ENCODE data around the gene YTHDF1. TPM values are rescaled to one million over a fixed set of nuclear protein-coding genes. Genes with fewer than 3 reads are reported as not detected.
"Not testable (repeated sequence)": the region's sequence is repeated elsewhere in the genome, so short reads cannot be mapped to it uniquely, and the experiment has no call there.

Gene YTHDF1
- total RNA-seq, 1 donor from 2014 or later: 27.1 TPM

DNA sequence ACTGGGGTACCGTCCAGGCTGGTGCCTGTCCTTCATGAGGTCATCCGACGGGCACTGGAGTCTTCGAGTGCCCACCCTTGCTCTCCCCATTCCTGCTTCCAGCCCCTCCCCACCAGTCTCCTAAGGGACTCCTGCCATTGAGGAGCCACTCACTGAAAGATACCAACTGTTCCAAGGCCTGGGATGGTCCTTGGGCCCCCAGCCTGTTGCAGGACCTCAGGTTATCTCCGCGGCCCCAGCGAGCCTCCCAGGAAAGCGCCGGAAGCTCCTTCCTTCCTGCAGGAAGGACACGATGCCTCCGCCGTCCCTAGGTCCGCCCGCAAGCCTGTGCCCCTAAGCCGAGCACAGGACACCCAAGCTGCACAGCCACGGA is 37.1 kb upstream of the YTHDF1 start:
- no peak for FAIRE-seq
- no peak overlapping the region for H3K4me3 ChIP-seq (ENCODE audit: low read depth, low read length)
- H3K36me3 ChIP-seq (ENCODE audit: control insufficient read depth, insufficient read depth, low read length): no peaks in the 10 kb centered on the region
- H3K27me3 ChIP-seq (ENCODE audit: control insufficient read depth, insufficient read depth, low read length): peaks cover 18% of the 10 kb centered on the region
- TF ChIP-seq, protein P1, sequence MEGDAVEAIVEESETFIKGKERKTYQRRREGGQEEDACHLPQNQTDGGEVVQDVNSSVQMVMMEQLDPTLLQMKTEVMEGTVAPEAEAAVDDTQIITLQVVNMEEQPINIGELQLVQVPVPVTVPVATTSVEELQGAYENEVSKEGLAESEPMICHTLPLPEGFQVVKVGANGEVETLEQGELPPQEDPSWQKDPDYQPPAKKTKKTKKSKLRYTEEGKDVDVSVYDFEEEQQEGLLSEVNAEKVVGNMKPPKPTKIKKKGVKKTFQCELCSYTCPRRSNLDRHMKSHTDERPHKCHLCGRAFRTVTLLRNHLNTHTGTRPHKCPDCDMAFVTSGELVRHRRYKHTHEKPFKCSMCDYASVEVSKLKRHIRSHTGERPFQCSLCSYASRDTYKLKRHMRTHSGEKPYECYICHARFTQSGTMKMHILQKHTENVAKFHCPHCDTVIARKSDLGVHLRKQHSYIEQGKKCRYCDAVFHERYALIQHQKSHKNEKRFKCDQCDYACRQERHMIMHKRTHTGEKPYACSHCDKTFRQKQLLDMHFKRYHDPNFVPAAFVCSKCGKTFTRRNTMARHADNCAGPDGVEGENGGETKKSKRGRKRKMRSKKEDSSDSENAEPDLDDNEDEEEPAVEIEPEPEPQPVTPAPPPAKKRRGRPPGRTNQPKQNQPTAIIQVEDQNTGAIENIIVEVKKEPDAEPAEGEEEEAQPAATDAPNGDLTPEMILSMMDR (IDR thresholded peaks at IDR 0.05; ENCODE audit: insufficient read depth, low read length, severe bottlenecking): no peak
- DNase-seq (ENCODE audit: low read depth): no peak

GRCh38 chr20:63252284-63252711 is 36.4 kb upstream of the YTHDF1 start:
- Histone ChIP-seq H3K27me3 (ENCODE audit: control insufficient read depth, insufficient read depth, low read length) (peaks cover 18% of the 10 kb centered on the region), H3K36me3 (ENCODE audit: control insufficient read depth, insufficient read depth, low read length) (no peaks in the 10 kb centered on the region), H3K4me3 (ENCODE audit: low read depth, low read length) (no peak overlapping the region)
- TF ChIP-seq, protein P1 (IDR thresholded peaks at IDR 0.05; ENCODE audit: insufficient read depth, low read length, severe bottlenecking): no peak
- DNase-seq (ENCODE audit: low read depth) (no peak), FAIRE-seq (no peak)

GRCh38 chr20:63251350-63251749 is 35.4 kb upstream of the YTHDF1 start:
- H3K36me3 ChIP-seq (ENCODE audit: control insufficient read depth, insufficient read depth, low read length); FAIRE-seq; DNase-seq (ENCODE audit: low read depth); H3K4me3 ChIP-seq (ENCODE audit: low read depth, low read length): not testable (repeated sequence)
- H3K27me3 ChIP-seq (ENCODE audit: control insufficient read depth, insufficient read depth, low read length): peaks cover 23% of the 10 kb centered on the region

DNA sequence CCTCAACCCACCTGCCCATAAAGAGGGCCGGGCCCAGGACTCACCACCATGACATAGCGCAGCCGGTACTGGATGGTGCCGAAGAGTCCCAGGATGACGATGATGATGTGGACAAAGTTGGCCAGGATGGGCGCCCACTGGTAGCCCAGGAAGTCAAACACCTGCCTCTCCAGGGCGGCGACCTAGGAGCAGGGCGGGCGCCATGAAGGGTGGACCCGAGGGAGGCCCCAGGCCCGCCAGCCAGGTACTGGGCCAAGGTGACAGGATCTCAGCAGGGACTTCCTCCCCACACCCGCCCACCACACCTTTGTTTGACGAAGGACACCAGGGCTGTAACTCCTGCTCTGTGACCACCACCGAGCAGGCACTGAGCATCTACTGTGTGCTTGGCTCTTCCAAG is 34.0 kb upstream of the YTHDF1 start:
- peaks cover 23% of the 10 kb centered on the region for H3K27me3 ChIP-seq (ENCODE audit: control insufficient read depth, insufficient read depth, low read length)
- FAIRE-seq: no peak

GRCh38 chr20:63248835-63249591 is 33.1 kb upstream of the YTHDF1 start:
- H3K36me3 ChIP-seq (ENCODE audit: control insufficient read depth, insufficient read depth, low read length): no peaks in the 10 kb centered on the region
- H3K4me3 ChIP-seq (ENCODE audit: low read depth, low read length): no peak overlapping the region
- DNase-seq (ENCODE audit: low read depth) (no peak), FAIRE-seq (no peak)
- TF ChIP-seq, protein P1 (IDR thresholded peaks at IDR 0.05; ENCODE audit: insufficient read depth, low read length, severe bottlenecking): no peak
- H3K27me3 ChIP-seq (ENCODE audit: control insufficient read depth, insufficient read depth, low read length): peaks cover 20% of the 10 kb centered on the region

More for the DNA sequence above, 34.0 kb upstream of the YTHDF1 start:
- TF ChIP-seq, protein P1 (IDR thresholded peaks at IDR 0.05; ENCODE audit: insufficient read depth, low read length, severe bottlenecking): no peak
- DNase-seq (ENCODE audit: low read depth): no peak
- no peak overlapping the region for H3K4me3 ChIP-seq (ENCODE audit: low read depth, low read length)
- H3K36me3 ChIP-seq (ENCODE audit: control insufficient read depth, insufficient read depth, low read length): no peaks in the 10 kb centered on the region

GRCh38 chr20:63247671-63248228 is 31.8 kb upstream of the YTHDF1 start:
- Histone ChIP-seq H3K36me3 (ENCODE audit: control insufficient read depth, insufficient read depth, low read length) (no peaks in the 10 kb centered on the region), H3K4me3 (ENCODE audit: low read depth, low read length) (no peak overlapping the region), H3K27me3 (ENCODE audit: control insufficient read depth, insufficient read depth, low read length) (peaks cover 12% of the 10 kb centered on the region)
- FAIRE-seq (no peak), DNase-seq (ENCODE audit: low read depth) (no peak)
- TF ChIP-seq, protein P1 (IDR thresholded peaks at IDR 0.05; ENCODE audit: insufficient read depth, low read length, severe bottlenecking): no peak

All from bronchial epithelial cell (primary cell).